Measurements from ENCODE around the gene HS6ST3. TPM values are rescaled to one million over a fixed set of nuclear protein-coding genes. Genes with fewer than 3 reads are reported as not detected.

HS6ST3 gene
- total RNA-seq, 4 donors from 2014 or later: 0.97 to 2.2 (median 2.0) TPM

- in situ Hi-C loops (cut with MboI; ENCODE audit: low sequenced_read_pairs in 4 of 4): no loop called here
- no peaks in the 10 kb centered on the region for H3K4me1 ChIP-seq
- no peaks in the 10 kb centered on the region for H3K9me3 ChIP-seq
- no peak for ATAC-seq
- no peaks in the 10 kb centered on the region for H3K27me3 ChIP-seq
- TF ChIP-seq POLR2A (IDR thresholded peaks at IDR 0.05): no peak
- no peak for TF ChIP-seq CTCF (IDR thresholded peaks at IDR 0.05 in 4 of 5, conservative IDR thresholded peaks at IDR 0.05 in 1 of 5)
- DNase-seq: no peak
- H3K4me3 ChIP-seq: no peak overlapping the region
- intact Hi-C loops (cut with DNase I; ENCODE audit: low total_unique reads): no loop called here
- no peak overlapping the region for H3K27ac ChIP-seq
- no peaks in the 10 kb centered on the region for H3K36me3 ChIP-seq
These were observed 531.8 kb downstream of the HS6ST3 start for GRCh38 chr13:96621634-96622183.

- TF ChIP-seq POLR2A (IDR thresholded peaks at IDR 0.05) (no peak), CTCF (IDR thresholded peaks at IDR 0.05 in 4 of 5, conservative IDR thresholded peaks at IDR 0.05 in 1 of 5) (no peak)
- in situ Hi-C loops (cut with MboI; ENCODE audit: low sequenced_read_pairs in 4 of 4) (no loop called here), intact Hi-C loops (cut with DNase I; ENCODE audit: low total_unique reads) (no loop called here)
- no peaks in the 10 kb centered on the region for H3K9me3 ChIP-seq
- no peak for ATAC-seq
- H3K36me3 ChIP-seq: no peaks in the 10 kb centered on the region
- no peaks in the 10 kb centered on the region for H3K4me1 ChIP-seq
- no peak overlapping the region for H3K4me3 ChIP-seq
- no peaks in the 10 kb centered on the region for H3K27me3 ChIP-seq
- no peak for DNase-seq
- H3K27ac ChIP-seq: no peak overlapping the region
These were observed 539.4 kb downstream of the HS6ST3 start for GRCh38 chr13:96629331-96629730.

- H3K4me3 ChIP-seq: no peak overlapping the region
- H3K27me3 ChIP-seq: no peaks in the 10 kb centered on the region
- in situ Hi-C loops (cut with MboI; ENCODE audit: low sequenced_read_pairs in 4 of 4): no loop called here
- TF ChIP-seq CTCF (IDR thresholded peaks at IDR 0.05 in 4 of 5, conservative IDR thresholded peaks at IDR 0.05 in 1 of 5): no peak
- TF ChIP-seq POLR2A (IDR thresholded peaks at IDR 0.05): no peak
- H3K27ac ChIP-seq: no peak overlapping the region
- intact Hi-C loops (cut with DNase I; ENCODE audit: low total_unique reads): no loop called here
- H3K9me3 ChIP-seq: no peaks in the 10 kb centered on the region
- no peaks in the 10 kb centered on the region for H3K4me1 ChIP-seq
- DNase-seq (no peak), ATAC-seq (no peak)
- no peaks in the 10 kb centered on the region for H3K36me3 ChIP-seq
These were observed 542.8 kb downstream of the HS6ST3 start for GRCh38 chr13:96632536-96633320.

- intact Hi-C loops (cut with DNase I; ENCODE audit: low total_unique reads): no loop called here
- no peak for ATAC-seq
These were observed 546.2 kb downstream of the HS6ST3 start for GRCh38 chr13:96636001-96636709.

More at GRCh38 chr13:96636001-96636709, 546.2 kb downstream of the HS6ST3 start:
- H3K9me3 ChIP-seq: no peaks in the 10 kb centered on the region
- no peak for DNase-seq
- H3K36me3 ChIP-seq: no peaks in the 10 kb centered on the region
- H3K4me1 ChIP-seq: no peaks in the 10 kb centered on the region
- H3K27ac ChIP-seq: no peak overlapping the region
- no peaks in the 10 kb centered on the region for H3K27me3 ChIP-seq
- H3K4me3 ChIP-seq: no peak overlapping the region
- no peak for TF ChIP-seq POLR2A (IDR thresholded peaks at IDR 0.05)
- TF ChIP-seq CTCF (IDR thresholded peaks at IDR 0.05 in 4 of 5, conservative IDR thresholded peaks at IDR 0.05 in 1 of 5): no peak
- in situ Hi-C loops (cut with MboI; ENCODE audit: low sequenced_read_pairs in 4 of 4): no loop called here
